GM18508 (cell line): ENCODE results near the gene APLNR.
"Not testable (repeated sequence)": the region's sequence is repeated elsewhere in the genome, so short reads cannot be mapped to it uniquely, and the experiment has no call there.

Experiments used
- ATAC-seq: cut with Tn5 transposase; IDR thresholded peaks from one replicate; pipeline ENCODE4 v1.9.1; 2021; ENCODE audit warnings: moderate number of reproducible peaks; ENCODE audit not compliant: insufficient read depth, unreplicated experiment

The APLNR gene

DNA sequence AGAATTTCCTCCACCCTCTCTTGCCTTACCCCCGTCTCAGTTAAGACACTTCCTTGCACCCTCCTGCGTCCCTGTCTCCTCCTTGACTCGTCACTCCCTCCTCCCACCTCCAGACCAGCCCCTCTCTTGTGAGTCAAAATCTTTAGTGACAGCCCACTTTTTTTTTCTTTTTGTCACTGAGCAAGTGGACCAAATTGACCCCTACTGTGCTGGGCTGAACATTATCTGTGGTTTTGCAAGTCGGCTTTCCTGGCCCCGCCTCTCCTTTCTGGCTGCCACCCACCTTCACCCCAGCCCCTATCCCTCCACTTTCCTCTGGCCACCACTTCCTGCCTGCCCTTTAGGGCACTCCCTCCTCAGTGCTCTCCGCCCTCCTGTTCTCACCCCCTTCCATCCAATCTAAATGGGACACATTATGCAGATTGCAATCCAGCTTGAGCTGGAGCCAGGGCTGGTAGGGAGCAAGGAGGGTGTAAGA, at the start of gene APLNR:
Gene APLNR (minus strand): TSS at position 47 of the 478 bp plus-strand sequence. CDS start 246 bp downstream, outside the sequence.
- no peak for ATAC-seq

DNA sequence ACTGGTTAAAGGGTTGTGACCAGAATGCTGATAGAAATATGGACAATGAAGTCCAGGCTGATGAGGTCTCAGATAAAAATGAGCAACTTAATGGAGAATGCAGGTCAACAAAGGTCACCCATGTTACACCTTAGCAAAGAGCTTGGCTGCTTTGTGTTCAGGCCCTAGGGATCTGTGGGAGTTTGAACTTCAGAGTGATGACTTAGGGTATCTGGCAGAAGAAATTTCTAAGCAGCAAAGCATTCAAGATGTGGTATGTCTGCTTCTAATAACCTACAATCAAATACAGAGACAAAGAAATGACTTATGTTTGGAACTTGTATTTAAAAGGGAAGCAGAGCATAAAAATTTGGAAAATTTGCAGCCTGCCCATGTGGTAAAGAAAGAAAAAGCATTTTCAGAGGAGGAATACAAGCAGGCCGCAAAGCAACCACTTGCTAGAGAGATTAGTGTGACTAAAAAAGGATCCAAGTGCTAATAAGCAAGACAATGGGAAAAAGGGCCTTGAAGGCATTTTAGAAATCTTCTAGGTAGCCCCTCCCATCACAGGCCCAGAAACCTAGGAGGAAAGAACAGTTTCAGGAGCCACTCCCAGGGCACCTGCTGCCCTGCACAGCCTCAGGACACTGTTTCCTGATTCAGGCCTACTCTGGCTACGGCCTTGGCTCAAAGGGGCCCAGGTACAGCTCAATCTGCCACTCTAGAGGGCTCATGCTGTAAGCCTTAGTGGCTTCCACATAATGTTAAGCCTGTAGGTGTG, 46.4 kb upstream of the APLNR start:
- no peak for ATAC-seq

DNA sequence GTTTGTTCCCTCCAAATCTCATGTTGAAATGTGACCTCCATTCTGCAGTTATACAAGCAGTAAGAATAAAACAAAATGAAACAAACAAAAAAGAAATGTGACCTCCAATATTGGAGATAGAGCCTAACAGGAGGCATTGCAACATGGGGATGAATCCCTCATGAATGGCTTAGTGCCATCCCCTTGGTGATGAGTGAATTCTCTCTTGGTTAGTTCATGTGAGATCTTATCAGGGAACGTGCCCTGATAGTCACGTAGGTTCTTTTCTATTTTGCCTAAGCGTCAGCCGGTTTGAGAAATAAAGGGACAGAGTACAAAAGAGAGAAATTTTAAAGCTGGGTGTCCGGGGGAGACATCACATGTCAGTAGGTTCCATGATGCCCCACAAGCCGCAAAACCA, 44.5 kb upstream of the APLNR start:
- ATAC-seq: not testable (repeated sequence)

DNA sequence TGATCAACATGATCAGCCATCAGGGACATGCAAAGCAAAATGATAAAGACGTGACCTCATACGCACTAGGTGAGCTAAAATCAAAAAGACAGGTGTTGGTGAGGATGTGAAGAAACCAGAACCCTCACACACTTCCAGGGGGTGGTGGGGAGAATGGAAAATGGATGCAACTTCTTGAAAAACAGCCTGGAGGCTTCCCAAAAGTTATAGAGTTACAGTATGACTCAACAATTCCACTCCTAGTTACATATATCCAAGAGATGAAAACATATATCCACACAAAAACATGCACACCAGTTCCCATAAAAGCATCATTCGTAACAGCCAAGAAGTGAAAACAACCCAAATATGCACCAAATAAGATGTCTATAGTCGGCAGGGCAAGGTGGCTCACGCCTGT, 42.1 kb upstream of the APLNR start:
- ATAC-seq: no peak

DNA sequence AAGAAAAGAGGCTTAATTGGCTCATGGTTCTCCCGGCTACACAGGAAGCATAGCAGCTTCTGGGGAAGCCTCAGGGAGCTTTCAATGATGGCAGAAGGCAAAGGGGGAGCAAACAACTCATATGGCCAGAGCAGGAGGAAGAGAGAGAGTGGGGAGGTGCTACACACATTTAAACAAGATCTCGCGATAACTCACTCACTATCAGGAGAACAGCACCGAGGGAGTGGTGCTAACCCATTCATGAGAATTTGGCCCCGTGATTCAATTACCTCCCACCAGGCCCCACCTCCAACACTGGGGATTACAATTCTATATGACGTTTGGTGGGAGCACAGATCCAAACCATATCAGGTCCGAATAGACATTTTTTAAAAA, 41.7 kb upstream of the APLNR start:
- ATAC-seq: no peak

DNA sequence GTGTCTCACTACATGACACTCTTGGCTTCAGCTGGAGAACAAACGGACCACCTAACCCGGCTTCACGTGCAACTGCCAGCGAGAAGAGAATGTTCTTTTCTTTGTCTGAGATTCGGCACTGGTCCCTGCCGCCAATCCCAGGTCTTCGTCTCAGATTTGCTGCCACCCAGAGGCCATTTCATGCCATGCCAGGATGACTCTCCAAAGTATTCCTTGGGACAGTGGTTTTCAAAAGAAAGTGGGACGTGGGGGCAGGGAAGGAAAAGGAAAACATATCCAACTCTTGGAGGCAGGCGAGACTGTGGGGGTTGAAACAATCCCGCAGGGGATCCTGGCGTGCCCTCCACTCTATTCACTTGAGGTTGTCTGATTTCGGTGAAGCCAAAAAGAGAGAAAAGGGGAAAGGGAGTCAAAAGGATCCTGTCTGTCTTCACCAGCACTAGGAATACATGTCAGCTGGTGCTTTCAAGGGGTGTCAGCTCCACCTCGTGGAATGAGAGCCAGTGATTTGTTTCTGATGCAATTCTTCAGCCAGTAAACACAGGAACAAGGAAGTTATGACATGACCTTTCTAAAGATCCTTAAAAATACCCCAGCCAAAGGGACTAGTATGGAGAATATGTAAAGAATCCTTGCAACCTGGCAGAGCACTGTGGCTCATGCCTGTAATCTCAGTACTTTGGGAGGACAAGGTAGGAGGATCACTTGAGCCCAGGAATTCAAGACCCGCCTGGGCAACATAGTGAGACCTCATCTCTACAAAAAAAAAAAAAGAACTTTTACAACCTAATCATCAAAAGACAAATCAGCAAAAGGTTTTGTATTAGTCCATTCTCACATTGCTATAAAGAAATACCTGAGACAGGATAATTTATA, 41.0 kb upstream of the APLNR start:
- peak; percentile 55 for ATAC-seq

DNA sequence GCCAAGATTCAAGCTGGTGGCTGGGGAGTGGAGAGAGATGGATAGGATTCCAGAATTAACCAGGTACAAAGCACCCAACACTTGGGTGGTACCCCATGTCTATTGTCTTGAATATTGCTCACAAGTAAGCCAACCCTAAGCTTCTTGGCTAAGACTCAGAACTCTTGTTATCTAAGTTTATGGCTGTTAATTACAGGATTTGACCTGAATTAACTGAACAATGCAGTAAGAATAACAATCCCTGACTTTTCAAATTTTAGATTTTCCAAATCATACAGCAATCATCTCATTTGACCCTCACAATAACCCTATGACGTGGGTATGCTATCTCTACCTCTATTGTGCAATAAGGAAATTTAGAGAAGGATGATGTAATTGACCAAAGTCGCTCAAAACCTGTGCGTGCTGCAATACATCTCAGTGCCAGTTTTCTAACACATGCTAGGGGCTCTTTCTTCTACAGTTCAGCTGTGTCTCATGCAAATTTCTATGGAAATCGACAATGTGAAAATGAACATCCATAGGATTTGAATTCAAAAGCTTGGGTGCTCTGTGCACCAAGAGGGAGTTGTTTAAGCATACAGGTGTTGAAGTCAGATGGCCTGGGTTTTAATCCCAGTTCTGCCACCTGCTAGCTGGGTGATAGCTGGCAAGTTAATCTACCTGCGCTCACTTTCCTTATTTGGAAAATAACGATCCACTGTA, 40.1 kb upstream of the APLNR start:
- no peak for ATAC-seq

DNA sequence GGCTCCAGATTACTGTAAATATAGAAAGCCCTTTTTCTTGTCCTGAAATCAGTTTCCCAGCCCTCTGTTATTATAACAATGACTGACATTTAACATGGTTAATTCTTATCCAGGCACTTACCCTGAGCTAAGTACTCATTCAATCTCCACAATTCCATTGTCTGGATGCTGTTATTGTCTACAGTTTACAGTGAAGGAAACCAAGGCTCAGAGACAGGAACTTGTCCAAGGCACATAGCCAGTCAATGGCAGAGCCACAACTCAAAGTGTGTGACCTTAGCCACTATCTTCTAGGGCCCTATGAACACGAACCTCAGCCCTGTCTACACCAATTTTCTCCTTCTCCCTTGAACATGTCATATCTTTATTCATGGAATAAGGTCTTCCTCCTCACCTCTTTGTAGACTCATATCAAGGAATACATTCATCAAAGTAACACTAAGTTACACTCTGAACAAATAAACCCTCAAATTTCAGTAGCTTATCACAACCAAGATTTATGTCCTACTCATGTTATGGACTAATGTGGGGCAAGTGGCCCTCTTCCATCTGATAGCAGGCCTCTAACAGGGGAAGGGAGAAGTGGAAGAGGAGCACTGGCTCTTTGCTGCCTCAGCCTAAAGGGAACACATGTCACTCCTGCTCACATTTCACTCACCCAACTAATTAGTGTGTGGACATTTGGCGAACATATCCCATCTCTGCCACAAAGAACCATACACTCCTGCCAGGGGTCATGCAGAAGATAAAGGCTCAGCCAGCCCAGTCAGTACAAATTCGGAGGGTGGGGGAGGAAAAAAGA, 39.3 kb upstream of the APLNR start:
- ATAC-seq: no peak

DNA sequence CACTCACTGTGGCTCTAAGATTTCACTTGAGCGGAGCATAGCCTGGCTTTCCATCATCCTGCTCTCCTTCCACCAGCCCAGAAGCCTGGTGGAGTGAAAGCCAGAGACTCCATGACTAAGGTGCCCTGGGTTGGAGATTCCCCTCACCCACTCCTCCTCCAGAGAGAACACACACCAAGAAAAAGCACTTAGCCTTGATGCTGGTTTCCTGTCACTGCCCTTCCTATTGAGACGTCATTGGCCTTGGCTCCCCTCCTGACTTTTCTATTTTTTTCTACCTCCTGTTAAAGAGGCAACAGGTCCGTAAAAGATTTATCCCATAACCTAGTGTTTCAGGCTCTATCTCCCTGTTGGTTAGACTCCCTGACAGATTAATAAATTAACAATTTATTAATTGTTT, 38.5 kb upstream of the APLNR start:
- ATAC-seq: no peak

DNA sequence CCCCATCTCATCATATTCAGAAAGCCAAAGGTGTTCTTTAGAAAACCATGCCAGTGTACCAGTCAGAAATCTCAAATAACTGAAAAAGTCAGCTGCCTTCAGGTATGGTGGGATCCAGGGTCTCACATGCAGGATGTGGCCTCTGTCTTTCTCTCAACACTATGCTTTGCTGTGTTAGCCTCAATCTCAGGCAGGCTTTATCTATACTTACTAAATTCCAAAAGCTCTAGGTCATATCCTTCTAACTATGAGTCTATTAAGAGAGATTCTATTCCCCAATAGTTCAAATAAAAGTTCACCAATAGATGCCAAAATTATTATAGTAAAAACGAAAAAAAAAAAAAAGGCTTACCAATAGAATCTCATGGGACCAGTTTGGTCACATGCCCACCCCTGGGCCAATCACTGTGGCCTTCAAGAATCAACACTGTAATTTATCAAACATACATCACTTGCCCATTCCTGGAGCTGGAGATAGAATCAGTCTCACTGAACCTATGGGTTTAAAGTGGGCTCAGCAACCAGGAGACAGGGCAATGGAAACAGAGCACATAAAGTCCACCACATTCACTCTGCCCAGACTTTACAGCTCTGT, 38.0 kb upstream of the APLNR start:
- ATAC-seq: no peak

DNA sequence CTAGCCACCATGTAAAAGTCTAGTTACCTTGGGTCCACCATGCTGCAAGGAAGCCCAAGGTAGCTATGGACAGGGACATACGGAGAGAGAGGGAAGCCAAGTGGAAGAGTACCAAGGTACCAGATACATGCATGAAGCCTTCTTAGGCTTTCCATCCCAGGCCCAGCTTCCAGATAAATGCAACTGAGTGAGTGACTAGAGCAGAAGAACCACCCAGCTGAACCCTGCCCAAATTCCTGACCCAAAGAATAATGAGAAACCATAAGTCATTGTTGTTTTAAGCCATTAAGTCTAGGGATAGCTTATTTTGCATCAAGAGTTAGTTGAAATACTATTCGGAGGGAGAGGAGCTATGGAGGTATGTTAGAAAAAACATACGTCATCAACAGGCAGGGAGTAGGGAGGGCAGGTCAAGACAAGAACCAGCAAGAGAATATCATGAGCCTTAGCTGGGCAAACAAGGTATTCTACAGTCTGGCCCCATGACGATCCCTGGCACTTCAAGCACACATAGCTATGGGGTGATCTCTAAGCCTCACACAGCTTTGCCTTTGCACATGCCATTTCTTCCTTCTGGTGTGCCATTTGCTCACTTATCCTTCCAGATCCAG, 36.5 kb upstream of the APLNR start:
- no peak for ATAC-seq

DNA sequence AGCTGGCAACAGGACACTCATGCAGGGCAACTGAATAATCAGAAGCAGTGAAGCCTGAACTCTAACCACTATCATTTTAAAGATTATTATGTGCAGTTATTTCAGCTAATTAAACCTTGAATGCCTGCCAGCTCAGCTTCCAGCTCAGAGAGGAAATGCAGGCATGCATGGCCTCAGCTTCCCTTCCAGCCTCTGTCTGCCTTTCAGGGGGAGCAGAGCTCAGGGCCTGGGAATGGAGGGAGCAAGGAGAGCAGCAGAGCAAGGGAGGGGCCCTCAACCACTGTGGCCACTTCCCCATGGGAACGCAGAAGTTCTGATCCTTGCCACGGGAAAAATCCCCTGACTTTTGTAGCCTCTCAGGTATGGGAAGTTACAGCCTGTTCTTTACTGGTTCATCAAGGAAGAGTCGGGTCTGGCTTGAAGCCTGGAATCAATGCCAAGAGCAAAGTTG, 32.5 kb upstream of the APLNR start:
- no peak for ATAC-seq

DNA sequence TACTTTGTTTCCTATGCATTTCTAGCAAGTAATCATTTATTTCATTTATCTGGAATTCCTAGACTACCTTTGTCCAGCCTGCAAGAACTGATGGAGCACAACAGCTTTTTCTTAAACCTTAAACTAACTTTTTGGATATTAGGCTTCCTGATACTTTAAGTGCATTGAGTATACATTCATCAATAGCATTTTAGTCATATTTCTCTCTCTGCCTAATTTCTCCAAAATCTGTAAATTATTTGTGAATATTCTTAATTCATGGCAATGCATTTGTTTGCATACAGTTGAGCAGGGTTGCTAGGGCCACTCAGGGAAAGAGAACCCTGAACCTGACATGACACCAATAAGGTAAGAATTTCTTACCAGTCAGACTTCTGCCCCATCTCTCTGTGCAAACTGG, 29.1 kb upstream of the APLNR start:
- ATAC-seq: no peak

DNA sequence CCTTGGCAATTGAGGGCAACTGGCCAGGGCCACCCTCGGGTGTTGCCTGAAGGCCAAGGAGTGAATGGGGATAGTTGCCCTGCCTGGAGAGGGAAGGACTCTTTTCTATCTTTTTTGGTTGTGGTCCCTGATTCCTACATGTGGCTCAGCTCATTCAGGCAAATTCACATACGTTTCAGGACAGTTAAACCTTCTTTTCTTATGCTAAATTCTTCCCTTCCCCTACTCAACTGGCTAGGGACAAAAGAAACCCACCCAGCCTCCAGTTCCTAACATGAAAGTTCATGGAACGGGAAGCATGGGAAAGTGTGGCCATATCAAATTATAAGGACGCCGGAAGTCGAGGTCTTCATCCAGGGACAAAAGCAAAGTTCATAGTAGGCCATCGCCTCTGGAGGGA, 26.3 kb upstream of the APLNR start:
- no peak for ATAC-seq

DNA sequence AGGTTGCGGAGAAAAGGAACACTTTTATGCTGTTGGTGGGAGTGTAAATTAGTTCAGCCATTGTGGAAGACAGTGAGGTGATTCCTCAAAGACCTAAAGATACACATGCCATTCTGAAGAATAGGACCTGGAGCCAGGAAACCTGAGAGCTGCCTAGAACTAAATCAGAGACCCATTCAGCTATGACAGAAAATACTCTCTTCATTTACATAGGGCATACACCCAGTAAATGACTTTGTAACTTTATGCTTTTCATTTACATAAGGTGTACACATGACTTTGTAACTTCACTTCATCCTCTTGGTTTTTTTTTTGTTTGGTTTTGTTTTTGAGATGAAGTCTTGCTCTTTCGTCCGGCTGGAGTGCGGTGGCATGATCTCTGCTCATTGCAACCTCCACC, 25.1 kb upstream of the APLNR start:
- ATAC-seq: no peak

DNA sequence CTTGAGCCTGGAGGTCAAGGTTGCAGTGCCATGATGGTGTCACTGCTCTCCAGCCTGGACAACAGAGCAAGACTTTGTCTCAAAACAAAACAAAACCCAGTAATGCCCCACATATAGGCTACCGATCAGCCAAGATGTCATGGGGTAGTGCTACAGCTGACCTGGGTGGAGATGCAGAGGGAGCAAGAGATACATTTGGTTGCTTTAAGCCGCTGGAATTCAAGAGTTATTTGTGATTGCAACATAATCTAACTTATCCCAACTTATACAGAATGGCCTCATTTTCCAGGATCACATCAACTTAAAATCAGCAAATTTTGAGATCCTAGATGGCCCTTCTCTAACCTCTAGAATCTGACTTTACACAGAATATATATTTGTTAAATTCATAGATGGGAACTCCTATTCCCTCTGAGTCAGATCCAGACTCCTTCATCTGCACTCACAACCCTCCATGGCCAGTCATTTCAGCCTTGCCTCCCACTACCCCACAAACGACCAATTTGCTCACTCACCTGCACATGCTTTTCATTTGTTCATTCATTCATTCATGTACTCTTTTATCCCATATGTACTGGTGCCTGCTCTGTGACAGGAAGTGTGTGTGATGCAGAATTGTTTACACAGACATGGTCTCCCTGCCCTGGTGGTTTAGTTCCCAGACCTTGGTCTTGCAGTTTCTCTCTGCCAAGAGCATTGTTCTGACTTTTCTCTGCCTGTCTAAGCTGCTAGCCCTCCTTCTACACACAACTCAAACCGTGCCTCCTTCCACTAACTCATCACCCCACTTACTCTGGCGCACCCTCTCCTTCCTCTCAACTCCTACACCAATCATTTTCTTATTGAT, 24.1 kb upstream of the APLNR start:
- no peak for ATAC-seq

DNA sequence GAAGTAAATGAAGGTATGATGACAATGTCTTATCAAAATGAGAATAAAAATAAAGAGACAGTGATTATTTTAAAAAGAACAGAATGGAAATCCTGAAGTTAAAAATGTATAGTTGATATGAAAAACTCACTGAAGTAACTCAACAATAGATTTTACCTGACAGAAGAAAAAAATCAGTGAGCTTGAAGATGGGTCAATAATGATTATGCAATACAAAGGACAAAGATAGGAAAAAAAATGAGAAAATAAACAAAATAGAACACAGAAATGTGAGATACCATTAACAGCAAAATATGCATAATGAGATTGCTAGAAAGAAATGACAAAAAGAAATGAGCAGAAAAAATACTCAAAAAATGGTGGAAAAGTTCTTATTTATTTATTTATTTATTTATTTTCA, 19.1 kb upstream of the APLNR start:
- no peak for ATAC-seq

DNA sequence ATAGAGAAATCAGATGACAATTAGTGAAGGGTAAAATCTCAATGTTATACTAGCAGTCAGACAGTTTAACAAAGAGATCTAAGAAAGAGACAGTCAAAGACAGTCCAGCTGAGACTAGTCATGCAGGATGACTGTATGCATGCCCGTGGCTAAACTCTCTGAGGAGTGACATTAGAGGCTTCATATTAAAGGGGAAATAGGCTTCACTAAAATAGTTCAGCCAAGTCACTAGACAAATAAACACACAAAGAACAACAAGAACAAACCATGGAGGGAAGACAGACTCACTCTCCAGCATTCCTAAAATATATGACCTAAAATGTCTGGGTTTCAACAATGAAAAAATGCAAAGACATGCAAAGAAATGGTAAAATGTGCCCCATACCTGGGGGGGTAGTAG, 18.6 kb upstream of the APLNR start:
- no peak for ATAC-seq
